Left ventricle myocardium superior (tissue), 1 donor: Measurements from ENCODE around the gene HNRNPR. TPM values are rescaled to one million over a fixed set of nuclear protein-coding genes. Genes with fewer than 3 reads are reported as not detected.

Experiments
- ATAC-seq: fragments of 200-7000 bp; cut with Tn5 transposase; one replicate; pipeline ENCODE4 v1.9.1; 2020; ENCODE audit warnings: mild to moderate bottlenecking, moderate library complexity
- DNase-seq: peaks from one replicate; pipeline ENCODE4 v3.0.0-alpha.2; 2020
- intact Hi-C: fragments of 100-400 bp; cut with micrococcal nuclease; formaldehyde crosslinking; loops from one replicate; pipeline ENCODE4 v1.11.0; 2022
- total RNA-seq: library from RNA; stranded (reverse); fragmentation: NEBNext Ultra II Directional; extraction: Animal tissue kit (Norgen Biotek cat#: 25700); gene quantifications from one replicate; pipeline ENCODE4 v1.2.1, GENCODE V29; 2021
- donor health status: DM: no; HTN: yes; CAD: no; lungs with severe emphysema.

The HNRNPR gene
- total RNA-seq, 1 donor from 2014 or later = 54.9 TPM

DNA sequence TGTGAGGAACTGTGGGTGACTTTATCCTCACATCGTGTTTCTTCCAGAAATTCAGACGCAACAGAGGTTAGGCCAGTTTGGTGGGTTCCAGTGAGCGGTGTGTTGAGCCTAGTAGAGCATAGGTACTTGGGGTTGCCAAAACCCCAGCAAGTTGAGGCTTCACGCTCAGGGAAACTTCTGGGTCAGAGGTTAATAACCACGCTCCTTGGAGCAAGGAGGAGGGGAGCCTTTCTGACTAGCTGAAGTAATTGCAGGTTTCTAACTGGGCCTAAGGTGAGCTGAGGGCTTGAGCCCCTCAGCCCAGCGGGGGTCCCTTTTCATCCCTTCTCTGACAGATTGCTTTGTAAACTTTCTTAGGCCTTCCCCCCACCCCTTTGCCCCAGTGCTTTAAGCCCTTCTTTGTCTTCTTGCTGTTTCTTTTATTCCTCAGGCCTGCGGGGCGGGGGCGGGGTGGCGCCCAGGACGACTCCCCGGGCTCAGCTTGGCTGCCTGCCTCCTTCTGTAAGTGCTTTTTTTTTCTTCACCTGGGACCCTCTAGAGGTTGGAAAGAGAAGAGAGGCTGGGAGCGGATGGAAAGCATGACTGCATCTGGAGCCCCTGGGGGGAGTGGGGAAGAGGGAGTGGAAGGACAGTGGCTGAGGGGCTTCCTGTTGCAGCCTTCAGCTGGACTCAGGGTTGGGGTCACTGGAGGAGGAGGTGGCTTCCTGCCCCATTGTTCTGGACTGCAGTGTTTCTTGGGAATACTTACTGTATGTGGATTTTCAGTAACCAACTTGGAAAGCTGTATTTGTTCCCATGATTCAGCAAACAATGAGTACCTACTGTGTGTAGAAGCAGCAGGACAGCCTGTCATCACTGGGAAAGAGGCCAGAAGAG, 26.9 kb upstream of the HNRNPR start:
- intact Hi-C loops = no loop called here
- DNase-seq (no peak), ATAC-seq (no peak)

GRCh38 chr1:23370330-23370708, 26.2 kb upstream of the HNRNPR start:
- intact Hi-C loops = no loop called here
- no peak for DNase-seq
- no peak for ATAC-seq

- DNase-seq (peak; percentile 90), ATAC-seq (peak; percentile 55)
- intact Hi-C loops = no loop called here
Observed at GRCh38 chr1:23369335-23370013, 25.4 kb upstream of the HNRNPR start, which contains the start of gene ZNF436. TSS of gene ZNF436 (minus strand) at chr1:23369836. CDS start at chr1:23368005, 1,831 bp downstream.

- ATAC-seq (peak; percentile 88), DNase-seq (peak; percentile 96)
- intact Hi-C loops = no loop called here
Observed at GRCh38 chr1:23368562-23369334, 24.7 kb upstream of the HNRNPR start.

DNA sequence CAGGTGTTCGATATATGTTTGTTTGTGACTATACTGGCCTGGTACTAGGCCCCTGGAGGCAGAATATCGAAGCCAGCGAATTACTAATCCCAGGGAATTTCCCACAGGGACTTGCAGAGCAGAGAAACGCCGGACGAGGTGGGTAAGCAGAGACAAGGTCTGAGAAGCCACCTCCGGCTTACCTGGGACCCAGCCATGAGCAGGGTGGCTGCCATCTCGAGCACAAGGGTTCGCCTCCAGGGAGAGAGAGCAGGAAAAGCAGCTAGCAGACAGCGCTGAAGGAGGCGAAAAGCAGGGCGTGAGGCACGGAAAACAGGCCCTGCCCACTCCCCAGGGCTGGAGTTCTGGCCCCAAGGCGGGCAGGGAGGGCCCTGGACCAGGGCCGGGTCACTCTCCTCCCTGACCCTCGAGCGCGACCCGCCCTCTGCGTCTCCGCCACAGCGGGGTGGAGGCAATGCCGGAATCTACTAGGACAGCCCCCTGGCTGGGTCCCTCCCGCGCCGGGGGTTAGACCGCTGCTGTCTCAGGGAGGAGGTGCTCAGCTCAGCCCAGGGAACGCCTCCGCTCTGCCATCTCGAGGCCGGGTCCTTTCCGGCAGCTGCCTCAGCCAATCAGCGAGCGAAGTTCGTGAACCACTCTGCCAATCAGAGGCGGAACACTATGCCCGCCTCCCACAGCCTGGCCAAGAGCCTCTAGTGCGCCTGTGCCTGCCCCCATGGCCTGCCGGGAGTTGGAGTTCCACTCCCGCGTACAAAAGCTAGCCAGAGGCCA, 23.9 kb upstream of the HNRNPR start:
- ATAC-seq = peak; percentile 90
- intact Hi-C loops = no loop called here
- peak; percentile 99 for DNase-seq

DNA sequence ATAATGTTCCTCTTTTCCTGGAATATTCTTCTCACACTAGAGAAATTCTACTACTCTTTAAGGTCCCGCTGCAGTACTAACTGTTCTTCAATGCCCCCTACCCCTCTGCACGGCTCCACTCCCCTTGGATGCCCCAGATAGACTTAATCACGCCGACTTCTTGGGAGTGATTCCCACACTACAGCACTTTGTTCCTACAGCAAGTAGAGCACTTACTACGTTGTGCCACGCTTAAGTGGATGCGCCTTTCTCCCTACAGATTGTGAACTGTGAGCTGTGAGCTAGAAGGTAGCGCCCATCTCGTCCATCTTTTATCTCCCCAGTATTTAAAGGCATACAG, 23.3 kb upstream of the HNRNPR start:
- DNase-seq (no peak), ATAC-seq (no peak)
- intact Hi-C loops = no loop called here

DNA sequence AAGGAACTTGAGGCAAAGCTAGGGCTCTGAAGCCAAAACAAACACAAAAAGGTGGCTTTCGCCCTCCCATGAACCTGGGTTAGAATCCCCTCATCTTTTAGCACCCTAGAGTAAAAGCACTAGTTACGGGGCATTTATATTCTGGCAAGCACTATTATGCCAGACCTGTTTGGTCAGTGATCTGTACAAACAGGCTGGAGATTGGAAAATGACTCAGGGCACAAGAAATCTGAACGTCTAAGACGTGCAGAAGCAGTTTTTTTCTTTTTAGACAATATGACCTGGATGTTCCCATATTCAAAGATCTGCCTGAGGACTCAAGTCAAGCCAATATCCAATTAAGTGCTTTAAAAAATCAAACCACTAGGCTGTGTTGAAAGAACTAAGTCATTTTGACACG, 22.5 kb upstream of the HNRNPR start:
- intact Hi-C loops = no loop called here
- DNase-seq = no peak
- ATAC-seq = no peak

DNA sequence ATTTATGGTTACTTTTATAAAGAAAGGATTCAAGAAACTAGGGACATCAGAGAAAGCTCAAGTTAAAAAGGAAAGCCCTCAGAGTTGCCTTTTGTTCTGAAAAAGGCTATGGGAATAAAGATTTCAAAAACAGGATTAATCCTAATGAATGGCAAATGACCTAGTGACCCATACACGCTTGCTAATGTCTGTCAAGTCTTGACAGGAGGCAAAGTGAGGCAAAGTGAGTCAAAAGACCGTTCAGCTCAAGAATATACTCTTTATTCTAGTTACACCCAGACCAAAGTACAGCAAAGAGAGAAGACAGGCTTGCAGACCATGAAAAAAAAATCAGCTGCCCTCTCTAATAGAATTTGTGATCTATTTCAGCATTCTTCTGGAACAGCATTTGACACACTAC, 22.1 kb upstream of the HNRNPR start:
- DNase-seq (no peak), ATAC-seq (no peak)
- intact Hi-C loops = no loop called here

DNA sequence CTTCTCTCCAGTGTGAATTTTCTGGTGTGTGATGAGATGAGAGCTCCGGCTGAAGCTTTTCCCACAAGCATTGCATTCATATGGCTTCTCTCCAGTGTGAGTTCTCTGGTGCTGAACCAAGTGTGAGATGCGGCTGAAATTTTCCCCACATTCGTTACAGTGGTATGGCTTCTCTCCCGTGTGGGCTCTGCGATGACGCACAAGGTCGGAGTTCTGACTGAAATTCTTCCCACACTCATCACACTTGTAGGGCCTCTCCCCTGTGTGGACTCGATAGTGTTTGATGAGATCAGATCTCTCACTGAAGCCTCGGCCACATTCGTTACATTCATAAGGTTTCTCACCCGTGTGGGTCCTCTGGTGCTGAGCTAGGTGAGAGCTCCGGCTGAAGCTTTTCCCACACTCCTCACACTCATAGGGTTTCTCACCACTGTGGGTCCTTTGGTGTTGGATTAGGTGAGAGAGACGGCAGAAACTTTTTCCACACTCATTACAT, 18.2 kb upstream of the HNRNPR start:
- DNase-seq = no peak
- ATAC-seq = no peak
- intact Hi-C loops = no loop called here

- DNase-seq (no peak), ATAC-seq (no peak)
- intact Hi-C loops = no loop called here
Observed at GRCh38 chr1:23358310-23358875, 14.3 kb upstream of the HNRNPR start.

GRCh38 chr1:23357138-23357908, 13.2 kb upstream of the HNRNPR start:
- ATAC-seq (peak; percentile 38), DNase-seq (no peak)
- intact Hi-C loops = no loop called here

DNA sequence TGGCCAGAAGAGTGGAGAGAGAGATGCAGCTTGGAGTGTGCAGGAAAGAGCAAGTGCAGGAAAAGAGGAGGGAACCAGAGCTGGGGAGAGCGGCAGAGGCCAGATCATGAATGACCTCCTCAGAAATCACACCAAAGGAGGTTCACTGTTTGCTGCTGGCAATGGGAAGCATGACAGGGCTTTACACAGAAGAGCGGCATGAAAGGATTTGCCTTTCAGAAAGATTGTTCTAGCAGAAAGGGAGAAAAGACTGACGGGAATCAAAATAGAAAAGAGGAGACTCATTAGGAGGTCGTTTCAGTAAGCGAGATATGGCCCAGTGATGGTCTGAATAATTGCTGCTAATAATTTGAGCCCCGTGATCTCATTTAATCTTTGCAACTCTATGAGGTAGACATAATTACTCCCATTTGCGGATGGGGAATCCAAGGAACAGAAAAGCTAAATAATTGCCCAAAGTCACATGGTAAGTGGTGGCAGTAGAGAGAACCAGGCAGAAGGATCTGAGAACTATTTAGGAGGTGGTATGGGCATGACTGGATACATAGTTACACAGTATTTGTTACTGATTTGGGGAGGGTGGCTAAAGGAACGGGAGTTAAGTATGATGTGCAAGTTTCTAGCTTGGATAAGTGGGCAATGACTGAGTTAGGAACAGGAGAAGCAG, 12.5 kb upstream of the HNRNPR start:
- intact Hi-C loops = no loop called here
- no peak for DNase-seq
- ATAC-seq = no peak

DNA sequence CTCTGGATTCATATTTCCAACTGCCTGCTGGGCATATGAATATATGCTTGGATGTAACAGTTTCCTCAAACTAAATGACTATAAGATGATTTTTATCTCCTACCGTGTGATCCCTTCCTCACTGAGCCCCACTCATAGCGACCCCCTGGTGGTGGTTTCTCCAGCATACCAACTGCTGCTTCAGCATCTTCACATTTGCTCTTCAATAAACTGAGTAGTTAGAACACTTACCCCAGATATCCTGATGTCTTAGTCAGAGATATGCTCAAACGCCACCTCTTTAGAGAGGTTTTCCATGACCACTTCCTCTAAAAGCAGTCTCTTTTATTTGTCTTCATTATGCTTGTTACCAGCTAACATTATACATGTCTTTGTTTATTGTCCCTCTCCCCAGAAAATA, 10.2 kb upstream of the HNRNPR start:
- intact Hi-C loops = no loop called here
- DNase-seq (no peak), ATAC-seq (no peak)

DNA sequence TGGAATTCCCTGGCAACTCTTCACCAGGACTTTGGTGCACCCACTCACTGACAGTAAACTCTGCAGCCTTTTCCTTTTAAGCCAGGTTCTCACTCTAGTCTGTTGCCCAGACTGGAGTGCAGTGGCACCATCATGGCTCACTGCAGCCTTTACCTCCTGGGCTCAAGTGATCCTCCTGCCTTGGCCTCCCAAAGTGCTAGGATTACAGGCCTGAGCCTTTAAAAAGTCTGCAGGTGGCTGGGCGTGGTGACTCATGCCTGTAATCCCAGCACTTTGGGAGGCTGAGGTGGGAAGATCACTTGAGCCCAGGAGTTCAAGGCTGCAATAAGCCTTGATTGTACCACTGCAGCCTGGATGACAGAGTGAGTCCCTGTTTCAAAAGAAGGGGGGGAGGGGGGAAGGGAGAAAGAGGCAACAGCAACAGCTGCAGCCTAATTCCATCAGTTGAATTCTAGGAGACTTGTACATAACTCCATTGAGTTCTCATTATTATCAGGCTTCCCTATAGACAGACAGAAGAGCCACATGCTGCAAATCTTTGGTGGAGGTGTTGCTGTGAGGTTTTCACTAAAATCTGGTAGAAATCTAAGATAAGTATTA, 8.1 kb upstream of the HNRNPR start:
- DNase-seq (no peak), ATAC-seq (no peak)
- intact Hi-C loops = no loop called here

DNA sequence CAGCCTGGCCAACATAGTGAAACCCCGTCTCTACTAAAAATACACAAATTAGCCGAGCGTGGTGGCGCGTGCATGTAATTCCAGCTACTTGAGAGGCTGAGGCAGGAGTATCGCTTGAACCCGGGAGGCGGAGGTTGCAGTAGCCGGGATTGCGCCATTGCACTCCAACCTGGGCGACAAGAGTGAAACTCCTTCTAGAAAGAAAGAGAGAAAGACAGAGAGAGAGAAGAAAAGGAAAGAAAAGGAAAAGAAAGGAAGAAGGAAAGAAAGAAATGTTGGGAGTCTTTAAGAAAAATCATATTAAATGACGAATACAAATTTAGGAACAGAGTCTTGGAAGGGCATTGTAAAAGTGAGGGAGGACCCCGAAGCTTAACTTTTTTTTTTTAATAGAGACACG, 1.8 kb upstream of the HNRNPR start:
- no peak for DNase-seq
- ATAC-seq = no peak
- intact Hi-C loops = loop anchor here (10.0 kb wide), 1 partner anchor 59 kb away; no protein-coding TSS in a partner anchor

DNA sequence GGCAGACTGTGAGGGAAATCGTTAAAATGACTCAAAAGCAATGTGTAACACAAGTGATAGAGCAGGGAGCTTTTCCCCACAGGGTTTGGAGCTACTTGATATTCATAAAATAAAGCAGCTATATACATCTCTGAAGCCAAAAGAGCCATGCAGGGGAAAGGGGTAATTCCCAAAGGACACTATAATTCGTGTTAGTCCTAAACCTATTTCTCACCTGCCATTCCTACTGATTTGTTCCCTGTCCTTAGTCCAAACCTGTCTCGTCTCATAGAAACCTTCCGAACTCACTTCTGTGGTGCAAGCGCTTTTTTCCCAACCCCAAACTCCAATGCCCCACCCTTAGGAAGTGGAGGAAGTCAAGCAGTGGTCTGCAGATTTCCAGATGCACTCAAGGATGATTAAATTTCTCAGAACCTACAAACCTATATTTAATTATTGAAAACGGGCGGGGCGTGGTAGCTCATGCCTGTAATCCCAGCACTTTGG, 946 bp upstream of the HNRNPR start:
- DNase-seq (no peak), ATAC-seq (no peak)
- intact Hi-C loops = loop anchor here (10.0 kb wide), 1 partner anchor 60 kb away; no protein-coding TSS in a partner anchor
